ENCODE results near the gene LHFPL6.

DNA sequence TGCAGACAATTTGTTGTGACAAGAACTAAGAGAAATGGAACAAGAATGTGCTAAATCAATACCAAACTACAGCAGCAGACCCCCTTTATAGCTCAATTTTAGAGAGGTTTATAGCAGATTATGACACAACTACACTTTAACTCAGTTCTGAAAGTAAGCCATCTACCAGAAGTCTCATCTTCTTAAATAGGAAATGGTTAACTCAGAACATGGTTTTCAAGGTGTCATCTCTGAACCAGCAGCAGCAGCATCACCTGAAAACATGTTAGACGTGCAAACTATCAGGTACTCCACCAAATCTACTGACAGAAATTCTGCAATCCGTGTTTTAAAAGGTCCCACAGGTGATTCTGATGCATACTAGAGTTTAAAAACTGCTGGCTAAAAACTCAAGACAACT lies 6.8 kb downstream of the LHFPL6 start:
- TF ChIP-seq, protein P1, sequence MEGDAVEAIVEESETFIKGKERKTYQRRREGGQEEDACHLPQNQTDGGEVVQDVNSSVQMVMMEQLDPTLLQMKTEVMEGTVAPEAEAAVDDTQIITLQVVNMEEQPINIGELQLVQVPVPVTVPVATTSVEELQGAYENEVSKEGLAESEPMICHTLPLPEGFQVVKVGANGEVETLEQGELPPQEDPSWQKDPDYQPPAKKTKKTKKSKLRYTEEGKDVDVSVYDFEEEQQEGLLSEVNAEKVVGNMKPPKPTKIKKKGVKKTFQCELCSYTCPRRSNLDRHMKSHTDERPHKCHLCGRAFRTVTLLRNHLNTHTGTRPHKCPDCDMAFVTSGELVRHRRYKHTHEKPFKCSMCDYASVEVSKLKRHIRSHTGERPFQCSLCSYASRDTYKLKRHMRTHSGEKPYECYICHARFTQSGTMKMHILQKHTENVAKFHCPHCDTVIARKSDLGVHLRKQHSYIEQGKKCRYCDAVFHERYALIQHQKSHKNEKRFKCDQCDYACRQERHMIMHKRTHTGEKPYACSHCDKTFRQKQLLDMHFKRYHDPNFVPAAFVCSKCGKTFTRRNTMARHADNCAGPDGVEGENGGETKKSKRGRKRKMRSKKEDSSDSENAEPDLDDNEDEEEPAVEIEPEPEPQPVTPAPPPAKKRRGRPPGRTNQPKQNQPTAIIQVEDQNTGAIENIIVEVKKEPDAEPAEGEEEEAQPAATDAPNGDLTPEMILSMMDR (IDR thresholded peaks at IDR 0.05), result no peak
- no peak for TF ChIP-seq POLR2A (IDR thresholded peaks at IDR 0.05)
